Right lung (tissue), 10 donors: ENCODE data around the gene KCNJ14. TPM values are rescaled to one million over a fixed set of nuclear protein-coding genes. Genes with fewer than 3 reads are reported as not detected.

ENCODE experiments used
- DNase-seq, 2 donors: peaks; one replicate each; pipeline ENCODE4 v3.0.0-alpha.2; 2013
- long read RNA-seq, 8 donors: transcript quantifications; one replicate each; lab custom pipeline, GENCODE V29; 2026
- polyA plus RNA-seq, 5 donors: library from polyadenylated mRNA; unstranded; fragments of 120-200 nt; gene quantifications; one replicate each; pipeline versions ENCODE4 v1.2.1 to v1.2.3, GENCODE V29; 2013; ENCODE audit warnings: inconsistent platforms in 1 of 5, low replicate concordance in 1 of 5; ENCODE audit not compliant: insufficient read length in 5 of 5, insufficient read depth in 1 of 5

The KCNJ14 gene
- 1 to 10 TPM in 3 of 5 donors, under 1 TPM in 2; 0.70 to 1.5 (median 1.2) TPM for polyA plus RNA-seq
- long read RNA-seq, donor 1: 0 reads
- long read RNA-seq, donor 2: 0 reads
- long read RNA-seq, donor 3: 0 reads
- long read RNA-seq, donor 4: 0 reads
- long read RNA-seq, donor 5: 0 reads
- long read RNA-seq, donor 6: 0 reads
- long read RNA-seq, donor 7: 0 reads
- long read RNA-seq, donor 8: 0 reads

- DNase-seq: no peak
These were observed at the start of gene KCNJ14 for GRCh38 chr19:48455171-48455907. TSS of gene KCNJ14 (plus strand) at chr19:48455574. CDS start at chr19:48461725, 6,151 bp downstream.

GRCh38 chr19:48405850-48406249, 49.5 kb upstream of the KCNJ14 start:
- no peak for DNase-seq

GRCh38 chr19:48413879-48414587, 41.3 kb upstream of the KCNJ14 start:
- no peak for DNase-seq

GRCh38 chr19:48415395-48415794, 40.0 kb upstream of the KCNJ14 start:
- no peak for DNase-seq

GRCh38 chr19:48415806-48416221, 39.6 kb upstream of the KCNJ14 start:
- no peak for DNase-seq

- no peak for DNase-seq
These were observed 38.0 kb upstream of the KCNJ14 start for GRCh38 chr19:48417421-48417820.

GRCh38 chr19:48418317-48419064, 36.9 kb upstream of the KCNJ14 start:
- no peak for DNase-seq

GRCh38 chr19:48419158-48419920, 36.0 kb upstream of the KCNJ14 start:
- no peak for DNase-seq

GRCh38 chr19:48421548-48421947, 33.8 kb upstream of the KCNJ14 start:
- DNase-seq: no peak

- DNase-seq: no peak
These were observed 30.6 kb upstream of the KCNJ14 start for GRCh38 chr19:48424694-48425219.

GRCh38 chr19:48428670-48429069, 26.7 kb upstream of the KCNJ14 start:
- no peak for DNase-seq

- DNase-seq: no peak
These were observed 22.0 kb upstream of the KCNJ14 start for GRCh38 chr19:48433337-48433736.

- DNase-seq: no peak
These were observed 18.8 kb upstream of the KCNJ14 start for GRCh38 chr19:48436586-48436985.

- DNase-seq: no peak
These were observed 13.9 kb upstream of the KCNJ14 start for GRCh38 chr19:48441360-48442050.

- no peak for DNase-seq
These were observed 13.0 kb upstream of the KCNJ14 start for GRCh38 chr19:48442116-48443035.

- DNase-seq: no peak
These were observed 12.1 kb upstream of the KCNJ14 start for GRCh38 chr19:48443256-48443655.

GRCh38 chr19:48443731-48444128, 11.6 kb upstream of the KCNJ14 start:
- DNase-seq: no peak

- no peak for DNase-seq
These were observed 11.0 kb upstream of the KCNJ14 start for GRCh38 chr19:48444129-48444935.

- DNase-seq: no peak
These were observed 10.5 kb upstream of the KCNJ14 start for GRCh38 chr19:48444936-48445200.
